Endothelial cell of umbilical vein (primary cell): ENCODE data around the gene ALDH4A1. TPM values are rescaled to one million over a fixed set of nuclear protein-coding genes. Genes with fewer than 3 reads are reported as not detected.

Experiments used
- BruUV-seq: library from RNA; stranded (reverse); fragments of 400-500 nt; replicated peaks from 2 replicates; lab custom pipeline; 2021; lab: Mats Ljungman, UMichigan
- CTCF ChIA-PET: fragments of 300-600, 350-600 bp; sonication (Branson Sonifier 250); formaldehyde crosslinking; loops from one replicate; lab custom pipeline; 2021; ENCODE audit warnings: antibody characterized with exemption, inconsistent platforms; lab: Charles Lee
- POLR2A ChIA-PET: fragments of 300-600, 350-600 bp; sonication (Branson Sonifier 250); formaldehyde crosslinking; loops from one replicate; lab custom pipeline; 2021; ENCODE audit warnings: antibody characterized with exemption, inconsistent platforms; lab: Charles Lee
- DNase-seq: peaks from one replicate; pipeline ENCODE4 v3.0.0-alpha.2; 2011; ENCODE audit warnings: low read depth, low spot score
- FAIRE-seq: peaks from 2 replicates; lab custom pipeline; 2011; peaks lifted over from hg19 to GRCh38; lab: Jason Lieb, UNC
- H2AFZ ChIP-seq: 2 replicates; pipeline ENCODE4 v1.6.0; 2012; ENCODE audit warnings: low read depth, low read length, control low read depth, inconsistent platforms
- H3K27ac ChIP-seq: 2 replicates; pipeline ENCODE4 v1.5.1; 2011; ENCODE audit warnings: low read depth, mild to moderate bottlenecking, control low read depth, low read length, moderate library complexity; ENCODE audit not compliant: insufficient read depth
- H3K27me3 ChIP-seq, 2 experiments: 2 replicates each; pipeline versions ENCODE4 v1.6.0 to v1.6.1; 2011; ENCODE audit warnings: low read length in 2 of 2, mixed read lengths in 1 of 2; ENCODE audit not compliant: control insufficient read depth in 2 of 2, insufficient read depth in 2 of 2
- H3K36me3 ChIP-seq, 2 experiments: 2 replicates in 1 of 2; 3 replicates in 1 of 2; pipeline ENCODE4 v1.5.1; 2011; ENCODE audit warnings: low read length in 2 of 2, mild to moderate bottlenecking in 1 of 2, moderate library complexity in 1 of 2; ENCODE audit not compliant: control insufficient read depth in 2 of 2, insufficient read depth in 2 of 2; ENCODE audit errors: extremely low read depth in 1 of 2
- H3K4me1 ChIP-seq: 3 replicates; pipeline ENCODE4 v1.5.1; 2011; ENCODE audit warnings: mild to moderate bottlenecking, low read length; ENCODE audit not compliant: control insufficient read depth, insufficient read depth; ENCODE audit errors: extremely low read depth
- H3K4me2 ChIP-seq: 2 replicates; pipeline ENCODE4 v1.6.1; 2011; ENCODE audit warnings: low read length, control low read depth, mixed read lengths; ENCODE audit not compliant: insufficient read depth
- H3K4me3 ChIP-seq, 3 experiments: fragments of 200-600 bp in 1 of 3; sonication (generic), shearing (Covaris generic) in 1 of 3; replicated peaks in 1 of 3; 2 replicates each; pipeline ENCODE4 v1.5.1; 2011 to 2016; ENCODE audit warnings: control low read depth in 3 of 3, low read length in 3 of 3, mild to moderate bottlenecking in 2 of 3, inconsistent platforms in 1 of 3, low read depth in 1 of 3, moderate library complexity in 1 of 3; ENCODE audit not compliant: insufficient read depth in 1 of 3
- H3K79me2 ChIP-seq: 2 replicates; pipeline ENCODE4 v1.6.0; 2012; ENCODE audit warnings: low read length, inconsistent platforms; ENCODE audit not compliant: control insufficient read depth, insufficient read depth
- H3K9ac ChIP-seq: replicated peaks from 2 replicates; pipeline ENCODE3; 2011; ENCODE audit warnings: low read length, control low read depth; ENCODE audit not compliant: insufficient read depth; ENCODE audit errors: extremely low read depth
- H3K9me1 ChIP-seq: replicated peaks from 3 replicates; pipeline ENCODE4 v1.6.0; 2011; ENCODE audit warnings: mild to moderate bottlenecking, low read length; ENCODE audit not compliant: control insufficient read depth, insufficient read depth; ENCODE audit errors: extremely low read depth
- H3K9me3 ChIP-seq: replicated peaks from 2 replicates; pipeline ENCODE4 v1.5.1; 2012; ENCODE audit warnings: low read length, inconsistent platforms; ENCODE audit not compliant: control insufficient read depth, insufficient read depth
- H4K20me1 ChIP-seq: replicated peaks from 2 replicates; pipeline ENCODE3; 2011; ENCODE audit warnings: mild to moderate bottlenecking, low read length; ENCODE audit not compliant: control insufficient read depth, insufficient read depth; ENCODE audit errors: extremely low read depth
- CTCF ChIP-seq, 2 donors: IDR thresholded peaks; 1 replicate in 1 of 2; 2 replicates in 1 of 2; pipeline ENCODE4 v1.5.1; 2011; ENCODE audit warnings: low read length in 2 of 2, mild to moderate bottlenecking in 2 of 2, moderate library complexity in 2 of 2, control low read depth in 1 of 2, inconsistent platforms in 1 of 2, low read depth in 1 of 2; ENCODE audit not compliant: insufficient read depth in 1 of 2; ENCODE audit errors: extremely low read depth in 1 of 2
- EZH2 ChIP-seq: IDR thresholded peaks from 2 replicates; pipeline ENCODE4 v1.6.1; 2012; ENCODE audit warnings: borderline replicate concordance, low read depth, mild to moderate bottlenecking, moderate library complexity, low read length, inconsistent platforms; ENCODE audit not compliant: severe bottlenecking
- FOS ChIP-seq: IDR thresholded peaks from 2 replicates; pipeline ENCODE4 v1.6.1; 2011; ENCODE audit warnings: mild to moderate bottlenecking, low read length, moderate library complexity, borderline replicate concordance; ENCODE audit not compliant: insufficient read depth
- GATA2 ChIP-seq: IDR thresholded peaks from 2 replicates; pipeline ENCODE4 v1.7.0; 2011; ENCODE audit warnings: low read depth, mild to moderate bottlenecking, moderate library complexity, mixed read lengths, low read length; ENCODE audit not compliant: insufficient read length, insufficient read depth
- JUN ChIP-seq: IDR thresholded peaks from 2 replicates; pipeline ENCODE4 v1.6.1; 2011; ENCODE audit warnings: borderline replicate concordance, low read depth; ENCODE audit not compliant: insufficient read length, insufficient read depth
- MYC ChIP-seq: IDR thresholded peaks from one replicate; pipeline ENCODE4 v1.6.1; 2011; ENCODE audit warnings: mild to moderate bottlenecking, low read depth, low read length
- POLR2A ChIP-seq: IDR thresholded peaks from 2 replicates; pipeline ENCODE4 v1.6.1; 2012; ENCODE audit warnings: low read depth, mild to moderate bottlenecking, control low read depth, low read length
- POLR2AphosphoS5 ChIP-seq: IDR thresholded peaks from 2 replicates; pipeline ENCODE4 v1.6.1; 2012; ENCODE audit warnings: low read depth, mild to moderate bottlenecking, control low read depth, low read length, moderate library complexity; ENCODE audit not compliant: insufficient read depth
- dilution Hi-C: fragments of 300-500 bp; cut with MboI; formaldehyde crosslinking; loops from one replicate; pipeline ENCODE4 v1.15.0; 2019; ENCODE audit warnings: low sequenced_read_pairs; ENCODE audit not compliant: extremely low pct_ligation_motif_present
- intact Hi-C: fragments of 100-400 bp; cut with micrococcal nuclease; formaldehyde crosslinking; loops from one replicate; pipeline ENCODE4 v1.10.0; 2022
- polyA plus RNA-seq, 4 experiments: library from polyadenylated mRNA; depleted of rRNA in 3 of 4; stranded (reverse) in 3 of 4; unstranded in 1 of 4; fragments of >200 nt; gene quantifications; 2 replicates each; pipeline versions ENCODE4 v1.2.1 to v1.2.3, GENCODE V29; 2011 to 2012; ENCODE audit warnings: missing spikeins in 1 of 4
- total RNA-seq: library from RNA; stranded (reverse); gene quantifications from 2 replicates; pipeline ENCODE4 v1.2.3, GENCODE V29; 2021
- TF ChIP-seq, protein P1 (sequence below): IDR thresholded peaks from 2 replicates; pipeline ENCODE4 v1.6.1; 2011; ENCODE audit not compliant: insufficient read depth, insufficient read length

ALDH4A1 gene
- total and polyA plus RNA-seq, 2 donors (not counting 3 experiments of a cell fraction or from before 2014, with no cell fraction given) = 17.4 to 18.5 TPM

GRCh38 chr1:18861590-18861989 lies 40.8 kb downstream of the ALDH4A1 start:
- H3K9me3 ChIP-seq = no peaks in the 10 kb centered on the region
- BruUV-seq = no TSS peak
- dilution Hi-C loops = no loop called here
- H4K20me1 ChIP-seq = no peaks in the 10 kb centered on the region
- no peak overlapping the region for H3K27ac ChIP-seq
- DNase-seq = no peak
- H3K9ac ChIP-seq = no peak overlapping the region
- H2AFZ ChIP-seq = no peak overlapping the region
- intact Hi-C loops = no loop called here
- no peak for FAIRE-seq
- H3K4me3 ChIP-seq = no peak overlapping the region
- H3K27me3 ChIP-seq = peaks cover 0 to 3% of the 10 kb centered on the region in 2 experiments
- no peaks in the 10 kb centered on the region for H3K79me2 ChIP-seq
- H3K4me1 ChIP-seq = no peaks in the 10 kb centered on the region
- ChIA-PET POLR2A (no interaction called here), CTCF (interaction anchor here (0.9 to 2.1 kb wide), 2 partner anchors 14 to 264 kb away, joined by 3 to 7 read pairs; no protein-coding TSS in a partner anchor)
- no peak for TF ChIP-seq POLR2A
- no peak for TF ChIP-seq POLR2AphosphoS5
- TF ChIP-seq CTCF (IDR thresholded peaks at IDR 0.05; ENCODE audit: extremely low read depth in 1 of 2, insufficient read depth in 1 of 2, low read depth in 1 of 2, low read length in 2 of 2) = no peak
- TF ChIP-seq FOS = no peak
- TF ChIP-seq GATA2 = no peak
- TF ChIP-seq JUN = no peak
- TF ChIP-seq EZH2 = no peak
- TF ChIP-seq MYC = no peak
- TF ChIP-seq, protein P1, sequence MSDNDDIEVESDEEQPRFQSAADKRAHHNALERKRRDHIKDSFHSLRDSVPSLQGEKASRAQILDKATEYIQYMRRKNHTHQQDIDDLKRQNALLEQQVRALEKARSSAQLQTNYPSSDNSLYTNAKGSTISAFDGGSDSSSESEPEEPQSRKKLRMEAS = no peak
- no peaks in the 10 kb centered on the region for H3K36me3 ChIP-seq
- no peaks in the 10 kb centered on the region for H3K9me1 ChIP-seq
- H3K4me2 ChIP-seq = no peak overlapping the region
